PC-9 (cell line): ENCODE results near the gene PITRM1. TPM values are rescaled to one million over a fixed set of nuclear protein-coding genes. Genes with fewer than 3 reads are reported as not detected.
A peak's percentile ranks its signal among the peaks of the same experiment; 100 is the strongest.

Experiments
- BruUV-seq: library from RNA; stranded (reverse); fragments of 400-500 nt; replicated peaks from 2 replicates; lab custom pipeline; 2021; lab: Mats Ljungman, UMichigan
- CTCF ChIA-PET: fragments of 300-600 bp; sonication (Branson Sonifier 250); formaldehyde crosslinking; loops from one replicate; lab custom pipeline; 2022; ENCODE audit warnings: antibody characterized with exemption; lab: Charles Lee
- POLR2A ChIA-PET: fragments of 300-600 bp; sonication (Branson Sonifier 250); formaldehyde crosslinking; loops from one replicate; lab custom pipeline; 2022; ENCODE audit warnings: antibody characterized with exemption; ENCODE audit not compliant: unreplicated experiment; lab: Charles Lee
- DNase-seq, 2 experiments: peaks; one replicate each; pipeline versions ENCODE4 v3.0.0 to v3.0.0-alpha.2; 2015 to 2022; ENCODE audit warnings: mixed read lengths in 1 of 2
- H2AFZ ChIP-seq: fragments of 200-600 bp; sonication (generic); 2 replicates; pipeline ENCODE4 v1.8.1; 2017; ENCODE audit warnings: antibody characterized with exemption
- H3F3A ChIP-seq: fragments of 200-600 bp; sonication (generic); 2 replicates; pipeline ENCODE4 v1.8.1; 2017; ENCODE audit warnings: antibody characterized with exemption, mild to moderate bottlenecking, low read depth; ENCODE audit not compliant: insufficient read depth
- H3K27ac ChIP-seq: fragments of 200-600 bp; sonication (generic); 2 replicates; pipeline ENCODE4 v1.6.1; 2016; ENCODE audit warnings: mixed run types
- H3K27me3 ChIP-seq: fragments of 200-600 bp; sonication (generic); 2 replicates; pipeline ENCODE4 v1.6.1; 2016; ENCODE audit warnings: low read depth, mixed run types; ENCODE audit not compliant: insufficient read depth
- H3K36me3 ChIP-seq: fragments of 200-600 bp; sonication (generic); 2 replicates; pipeline ENCODE4 v1.6.1; 2016; ENCODE audit warnings: low read depth, mixed run types
- H3K4me1 ChIP-seq: fragments of 200-600 bp; sonication (generic); replicated peaks from 2 replicates; pipeline ENCODE4 v1.6.1; 2016; ENCODE audit warnings: mixed run types; ENCODE audit not compliant: insufficient read depth
- H3K4me2 ChIP-seq: fragments of 200-600 bp; sonication (generic); 2 replicates; pipeline ENCODE4 v1.6.1; 2017; ENCODE audit warnings: mixed run types
- H3K4me3 ChIP-seq: fragments of 200-600 bp; sonication (generic); 2 replicates; pipeline ENCODE4 v1.6.1; 2016; ENCODE audit warnings: mixed run types
- H3K79me2 ChIP-seq: fragments of 200-600 bp; sonication (generic); 2 replicates; pipeline ENCODE4 v1.6.1; 2017; ENCODE audit warnings: low read depth, mixed run types
- H3K9me2 ChIP-seq: fragments of 200-600 bp; sonication (generic); 2 replicates; pipeline ENCODE4 v1.8.1; 2017; ENCODE audit warnings: mild to moderate bottlenecking; ENCODE audit not compliant: insufficient read depth
- H3K9me3 ChIP-seq: fragments of 200-600 bp; sonication (generic); 2 replicates; pipeline ENCODE4 v1.8.1; 2016; ENCODE audit warnings: low read depth; ENCODE audit not compliant: insufficient read depth
- H4K20me1 ChIP-seq: fragments of 200-600 bp; sonication (generic); 2 replicates; pipeline ENCODE4 v1.8.1; 2017; ENCODE audit not compliant: insufficient read depth
- CTCF ChIP-seq: fragments of 200-600 bp; sonication (generic); conservative IDR thresholded peaks from 2 replicates; pipeline ENCODE4 v1.6.1; 2017; ENCODE audit warnings: mixed run types, antibody characterized with exemption, mild to moderate bottlenecking, moderate library complexity
- EZH2 ChIP-seq: fragments of 200-600 bp; sonication (generic); IDR thresholded peaks from 2 replicates; pipeline ENCODE4 v1.8.0; 2017; ENCODE audit warnings: antibody characterized with exemption, low read depth
- intact Hi-C: fragments of 100-400 bp; cut with micrococcal nuclease; formaldehyde crosslinking; loops from one replicate; pipeline ENCODE4 v1.10.0; 2022; ENCODE audit not compliant: unreplicated experiment
- total RNA-seq: library from RNA; stranded (reverse); gene quantifications from 2 replicates; pipeline ENCODE4 v1.2.3, GENCODE V29; 2021

The PITRM1 gene
- total RNA-seq, 1 experiment from 2014 or later = 124 TPM

- H3K4me3 ChIP-seq = no peak overlapping the region
- ChIA-PET POLR2A (no interaction called here), CTCF (no interaction called here)
Measured at GRCh38 chr10:3148994-3149393, 23.6 kb downstream of the PITRM1 start.

DNA sequence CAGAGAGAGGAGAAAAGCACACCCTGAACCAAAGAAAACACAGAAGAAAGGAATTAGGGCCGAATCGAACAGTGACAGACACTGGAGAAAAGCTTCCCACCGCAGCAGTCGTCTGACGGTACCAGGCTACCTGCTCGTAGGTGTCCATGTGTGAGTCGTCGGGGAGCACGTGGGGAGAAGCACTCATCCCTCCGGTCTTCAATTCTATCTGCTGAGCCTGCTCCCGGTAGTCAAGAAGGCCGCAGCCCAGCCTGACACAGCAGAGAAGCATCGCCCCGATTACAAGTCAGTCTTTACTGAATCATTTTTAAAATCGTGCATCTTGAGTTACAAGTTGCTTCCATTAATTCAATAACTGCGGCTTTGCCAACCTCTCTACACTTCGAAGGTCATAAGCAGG, 24.5 kb downstream of the PITRM1 start:
- POLR2A ChIA-PET = no interaction called here
- intact Hi-C loops = no loop called here
- no peak overlapping the region for H3K4me2 ChIP-seq
- H3K36me3 ChIP-seq = no peaks in the 10 kb centered on the region
- TF ChIP-seq EZH2 = no peak
- no peak for TF ChIP-seq CTCF
- H2AFZ ChIP-seq = no peak overlapping the region
- no peaks in the 10 kb centered on the region for H3K79me2 ChIP-seq
- no peaks in the 10 kb centered on the region for H3K9me3 ChIP-seq
- no peak overlapping the region for H3K4me3 ChIP-seq
- no peaks in the 10 kb centered on the region for H3K27me3 ChIP-seq
- BruUV-seq = no TSS peak
- no peak for DNase-seq
- no peaks in the 10 kb centered on the region for H3F3A ChIP-seq
- CTCF ChIA-PET = no interaction called here
- H3K9me2 ChIP-seq = no peaks in the 10 kb centered on the region
- no peaks in the 10 kb centered on the region for H3K4me1 ChIP-seq
- H3K27ac ChIP-seq = no peak overlapping the region
- H4K20me1 ChIP-seq = no peaks in the 10 kb centered on the region

More at GRCh38 chr10:3148994-3149393, 23.6 kb downstream of the PITRM1 start:
- no peak overlapping the region for H3K4me2 ChIP-seq
- no peaks in the 10 kb centered on the region for H3K36me3 ChIP-seq
- H3K27me3 ChIP-seq = no peaks in the 10 kb centered on the region
- no peak overlapping the region for H3K27ac ChIP-seq
- intact Hi-C loops = no loop called here
- no TSS peak for BruUV-seq
- H3K9me3 ChIP-seq = no peaks in the 10 kb centered on the region
- H3K4me1 ChIP-seq = no peaks in the 10 kb centered on the region
- no peaks in the 10 kb centered on the region for H4K20me1 ChIP-seq
- no peak for DNase-seq
- no peaks in the 10 kb centered on the region for H3K9me2 ChIP-seq
- H3K79me2 ChIP-seq = no peaks in the 10 kb centered on the region
- no peaks in the 10 kb centered on the region for H3F3A ChIP-seq
- no peak for TF ChIP-seq CTCF
- TF ChIP-seq EZH2 = no peak
- H2AFZ ChIP-seq = no peak overlapping the region

DNA sequence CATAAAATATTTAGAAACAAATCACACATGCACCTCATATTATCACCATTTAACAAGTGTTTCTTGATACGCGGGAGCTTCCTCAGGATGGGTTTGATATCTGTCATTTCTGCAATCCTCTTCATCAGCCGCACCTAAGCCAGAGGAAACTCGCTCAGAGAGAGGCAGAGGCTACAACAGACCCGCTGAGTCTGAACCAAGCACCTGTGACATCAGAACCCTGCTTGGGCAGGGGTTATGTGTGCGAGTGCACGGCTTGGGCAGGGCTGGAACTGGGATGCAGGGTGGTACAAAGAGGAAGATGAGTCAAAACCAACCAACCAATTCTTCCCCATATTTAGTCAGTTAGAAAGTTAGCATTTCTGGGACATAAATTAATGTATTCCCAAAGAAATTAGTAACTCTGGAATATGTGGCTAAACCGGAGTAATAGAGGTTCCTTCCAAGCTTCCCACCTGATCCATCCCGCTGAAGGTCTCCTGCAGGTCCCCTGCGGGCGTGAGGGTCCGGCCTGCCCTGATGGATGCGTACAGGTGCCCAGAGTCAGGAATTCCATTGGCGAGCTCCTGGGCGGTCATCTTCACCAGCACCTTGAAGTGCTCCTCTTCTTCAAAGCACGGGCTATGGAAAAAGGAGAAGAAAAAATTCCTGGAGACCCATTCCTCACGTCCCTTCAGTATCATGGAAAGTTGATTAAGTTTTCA, 25.3 kb downstream of the PITRM1 start:
- Histone ChIP-seq H3K9me2 (no peaks in the 10 kb centered on the region), H3F3A (no peaks in the 10 kb centered on the region), H3K27ac (no peak overlapping the region), H4K20me1 (no peaks in the 10 kb centered on the region), H3K4me3 (no peak overlapping the region), H3K9me3 (no peaks in the 10 kb centered on the region), H2AFZ (no peak overlapping the region), H3K27me3 (no peaks in the 10 kb centered on the region), H3K4me1 (no peaks in the 10 kb centered on the region), H3K79me2 (no peaks in the 10 kb centered on the region), H3K36me3 (no peaks in the 10 kb centered on the region), H3K4me2 (no peak overlapping the region)
- ChIA-PET CTCF (no interaction called here), POLR2A (no interaction called here)
- DNase-seq = no peak
- TF ChIP-seq EZH2 (no peak), CTCF (no peak)
- intact Hi-C loops = no loop called here
- TSS peak; percentile 11 for BruUV-seq
